Adipose tissue (tissue), 3 donors: ENCODE data around the gene VSX1. TPM values are rescaled to one million over a fixed set of nuclear protein-coding genes. Genes with fewer than 3 reads are reported as not detected.

ENCODE experiments used
- H3K27ac ChIP-seq: one replicate; pipeline ENCODE4 v1.5.1; 2013; ENCODE audit warnings: low read depth, low read length
- WGBS, 3 donors: extraction: QIAGEN DNeasy Blood & Tissue Kit; methylation state at CpG; one replicate each; pipeline ENCODE4 v1.1.7; 2013; 5-methylcytosine and 5-hydroxymethylcytosine counted together
- polyA plus RNA-seq, 3 donors: library from polyadenylated mRNA; stranded (reverse); fragments of 200-250 nt; gene quantifications; one replicate each; pipeline ENCODE4 v1.2.3, GENCODE V29; 2013
- donor health status: healthy with polysubstance abuse.
- donor health status: Bipolar disorder and iron deficiency.
- donor health status: healthy.

Gene VSX1
- polyA plus RNA-seq, 3 donors = 0.24 TPM; not detected in 2

- no peak overlapping the region for H3K27ac ChIP-seq
- 69 to 88% (median 84%) methylated on average over 13 of the region's 13 CpGs for WGBS, 3 donors
These were observed 34.2 kb downstream of the VSX1 start for GRCh38 chr20:25047766-25048165.

- no peak overlapping the region for H3K27ac ChIP-seq
These were observed 34.9 kb downstream of the VSX1 start for GRCh38 chr20:25046736-25047666.

GRCh38 chr20:25046181-25046641, 35.7 kb downstream of the VSX1 start:
- H3K27ac ChIP-seq = no peak overlapping the region
- 25 to 88% (median 85%) methylated on average over 14 of the region's 14 CpGs for WGBS, 3 donors

More at GRCh38 chr20:25046736-25047666, 34.9 kb downstream of the VSX1 start:
- 79 to 87% (median 82%) methylated on average over 21 of the region's 21 CpGs for WGBS, 3 donors

GRCh38 chr20:25045343-25045712, 36.6 kb downstream of the VSX1 start:
- WGBS, 3 donors = 32 to 54% (median 50%) methylated on average over 9 of the region's 9 CpGs
- H3K27ac ChIP-seq = no peak overlapping the region

- 51 to 75% (median 70%) methylated on average over 14 of the region's 14 CpGs for WGBS, 3 donors
- no peak overlapping the region for H3K27ac ChIP-seq
These were observed 37.1 kb downstream of the VSX1 start for GRCh38 chr20:25044660-25045342.

- H3K27ac ChIP-seq = no peak overlapping the region
- WGBS, 3 donors = 96 to 97% (median 97%) methylated on average over 5 of the region's 5 CpGs
These were observed 37.7 kb downstream of the VSX1 start for GRCh38 chr20:25044261-25044560.

- H3K27ac ChIP-seq = no peak overlapping the region
- WGBS, 3 donors = 74 to 86% (median 77%) methylated on average over 9 of the region's 9 CpGs
These were observed 38.3 kb downstream of the VSX1 start for GRCh38 chr20:25043499-25044260.

GRCh38 chr20:25042531-25043498, 39.1 kb downstream of the VSX1 start:
- WGBS, 3 donors = 56 to 68% (median 61%) methylated on average over 14 of the region's 14 CpGs

GRCh38 chr20:25041813-25042530, 40.0 kb downstream of the VSX1 start:
- WGBS, 3 donors = 87 to 89% (median 88%) methylated on average over 21 of the region's 21 CpGs
- H3K27ac ChIP-seq = no peak overlapping the region

More at GRCh38 chr20:25042531-25043498, 39.1 kb downstream of the VSX1 start:
- no peak overlapping the region for H3K27ac ChIP-seq

- H3K27ac ChIP-seq = no peak overlapping the region
- 15 to 48% (median 24%) methylated on average over 6 of the region's 6 CpGs for WGBS, 3 donors
These were observed 41.5 kb downstream of the VSX1 start for GRCh38 chr20:25040438-25040831.

- no peak overlapping the region for H3K27ac ChIP-seq
- WGBS, 3 donors = 14 to 36% (median 35%) methylated on average over 9 of the region's 9 CpGs
These were observed 42.1 kb downstream of the VSX1 start for GRCh38 chr20:25039697-25040437.

- H3K27ac ChIP-seq = no peak overlapping the region
- WGBS, 3 donors = 82 to 92% (median 82%) methylated on average over 6 of the region's 6 CpGs
These were observed 43.3 kb downstream of the VSX1 start for GRCh38 chr20:25038591-25039015.

GRCh38 chr20:25038103-25038410, 43.9 kb downstream of the VSX1 start:
- no peak overlapping the region for H3K27ac ChIP-seq
- 68 to 78% (median 73%) methylated on average over 3 of the region's 3 CpGs for whole genome bisulfite sequencing, 3 donors

- no peak overlapping the region for H3K27ac ChIP-seq
- WGBS, 3 donors = 70 to 77% (median 73%) methylated on average over 15 of the region's 15 CpGs
These were observed 44.4 kb downstream of the VSX1 start for GRCh38 chr20:25037288-25038102.

- 37 to 52% (median 39%) methylated on average over 7 of the region's 7 CpGs for WGBS, 3 donors
- H3K27ac ChIP-seq = no peak overlapping the region
These were observed 45.5 kb downstream of the VSX1 start for GRCh38 chr20:25036331-25036936.
